ENCODE measurements around the gene SMC1B.
"Not testable (repeated sequence)": the region's sequence is repeated elsewhere in the genome, so short reads cannot be mapped to it uniquely, and the experiment has no call there.

The SMC1B gene

DNA sequence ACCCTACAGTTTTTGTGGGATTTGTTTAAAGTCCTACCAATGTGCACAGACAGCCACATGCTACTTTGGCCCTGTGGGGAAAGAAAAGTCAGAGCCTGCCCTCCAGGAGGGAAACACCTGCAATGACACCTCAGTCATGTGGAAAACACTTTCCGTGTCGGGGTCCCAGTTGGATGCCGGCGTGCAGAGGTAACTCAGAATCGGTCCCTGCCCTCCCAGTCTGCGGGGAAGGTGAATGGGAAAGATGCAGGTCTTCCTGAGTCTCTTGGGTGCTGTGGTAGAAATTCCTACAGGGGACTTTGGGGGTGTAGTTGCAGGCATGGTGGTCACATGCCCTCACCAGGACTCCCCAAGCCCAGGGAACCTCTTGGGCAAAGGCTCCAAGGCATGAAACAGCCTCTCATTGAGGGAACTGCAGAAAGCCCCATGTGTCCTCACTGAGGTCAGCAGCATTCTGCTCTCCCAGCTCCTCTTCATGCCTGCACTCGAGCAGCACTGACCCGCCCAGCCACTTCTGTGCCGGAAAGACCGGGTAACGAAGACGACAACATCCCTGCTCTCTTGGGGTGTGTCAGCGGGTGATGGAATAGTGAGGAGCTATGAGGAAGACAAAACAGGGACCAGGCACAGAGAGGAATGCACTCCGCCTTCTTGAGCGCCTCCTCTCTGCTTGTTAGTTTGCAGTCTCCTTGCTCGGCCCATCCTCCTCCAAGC lies 4.8 kb upstream of the SMC1B start:
- no peak for DNase-seq

DNA sequence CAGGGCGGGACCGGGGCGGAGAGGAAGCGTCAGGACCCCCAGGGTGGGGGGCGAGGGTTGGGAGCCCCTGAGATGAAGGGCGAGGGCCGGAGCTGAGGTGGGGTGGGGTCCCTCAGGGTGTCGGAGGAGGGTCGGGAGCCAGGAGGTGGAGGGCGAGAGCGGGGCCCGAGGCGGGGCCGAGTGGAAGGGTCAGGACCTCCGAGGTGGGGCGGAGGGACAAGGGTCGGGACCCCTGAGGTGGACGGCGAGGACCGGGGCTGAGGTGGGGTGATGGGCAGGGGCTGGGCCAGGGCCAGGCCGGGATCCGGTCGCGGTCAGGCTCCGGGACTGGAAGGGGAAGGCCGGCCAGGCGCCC lies 409 bp downstream of the SMC1B start:
- no peak for DNase-seq

DNA sequence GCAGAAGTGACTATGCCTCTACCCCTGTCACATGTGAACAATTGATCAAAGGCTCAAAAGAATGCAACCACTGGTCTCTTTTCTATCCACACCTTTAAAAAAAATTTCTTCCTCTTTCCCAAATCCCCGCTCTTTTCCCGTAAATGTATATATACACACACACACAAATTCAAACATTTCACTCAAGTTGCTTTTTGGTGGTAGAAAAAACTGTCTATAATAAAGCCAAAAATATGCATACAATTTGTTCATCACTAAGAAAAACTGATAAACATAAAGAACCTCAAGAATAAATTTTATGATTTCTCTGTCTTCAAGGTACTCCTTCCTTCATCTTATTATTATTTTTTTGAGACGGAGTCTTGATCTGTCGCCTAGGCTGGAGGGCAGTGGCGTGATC lies 5.6 kb downstream of the SMC1B start:
- DNase-seq, result no peak

DNA sequence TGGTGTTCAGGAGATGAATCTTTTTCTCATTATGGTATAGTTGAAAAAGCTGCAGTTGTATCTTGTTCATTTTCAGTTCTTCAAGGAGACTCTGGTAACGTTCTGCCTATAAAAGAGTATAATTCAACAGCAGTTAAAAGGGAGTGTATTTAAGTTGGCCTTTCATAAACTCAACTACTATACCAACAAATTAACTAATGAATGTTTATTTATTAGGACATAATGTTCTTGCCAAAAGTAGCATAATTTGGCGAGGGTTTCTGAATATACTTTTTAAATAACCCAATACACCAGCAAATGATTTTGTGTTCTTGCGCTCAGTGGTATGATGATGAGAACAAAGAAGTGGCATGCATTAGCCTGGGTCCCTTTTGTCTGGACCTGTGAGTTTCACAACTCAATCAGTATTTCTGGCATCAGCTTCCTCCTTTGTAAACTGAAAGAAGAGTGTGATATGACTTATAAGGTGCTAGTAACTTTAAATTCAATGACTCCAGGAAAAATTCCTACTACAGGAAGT lies 10.9 kb downstream of the SMC1B start:
- DNase-seq, result no peak

DNA sequence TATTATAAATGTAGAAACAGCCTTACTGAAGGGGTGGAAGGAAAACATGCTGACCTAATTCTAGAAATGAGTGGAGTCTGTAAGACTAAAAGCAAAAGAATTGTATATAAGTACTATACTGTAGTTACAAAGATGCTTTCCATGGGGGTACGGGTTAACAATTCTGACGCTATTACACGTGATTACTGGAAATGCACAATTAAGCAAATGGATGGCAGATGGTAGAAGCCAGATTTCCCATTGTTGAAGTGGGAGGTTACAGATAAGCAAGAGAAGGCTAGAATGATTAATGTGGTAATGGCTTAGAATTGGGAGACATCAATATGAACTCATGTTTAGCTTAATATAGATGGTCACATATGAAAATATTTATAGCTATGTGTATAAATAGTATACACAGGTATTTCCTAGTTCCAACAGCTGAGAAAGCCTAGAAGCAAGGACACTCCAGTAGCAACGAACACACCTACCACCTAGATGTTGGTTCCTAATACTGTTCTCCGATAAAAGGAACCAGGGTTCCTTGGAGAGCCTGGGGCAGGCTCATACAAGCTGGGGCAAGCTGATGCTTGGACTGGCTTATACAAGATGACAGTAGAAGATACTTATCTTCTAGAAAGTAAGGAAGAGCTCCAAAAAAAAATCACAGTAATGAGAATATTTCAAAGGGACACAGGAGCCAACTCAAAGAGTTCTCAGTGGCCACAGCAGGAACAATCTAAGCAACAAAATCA lies 13.5 kb downstream of the SMC1B start:
- no peak for DNase-seq

DNA sequence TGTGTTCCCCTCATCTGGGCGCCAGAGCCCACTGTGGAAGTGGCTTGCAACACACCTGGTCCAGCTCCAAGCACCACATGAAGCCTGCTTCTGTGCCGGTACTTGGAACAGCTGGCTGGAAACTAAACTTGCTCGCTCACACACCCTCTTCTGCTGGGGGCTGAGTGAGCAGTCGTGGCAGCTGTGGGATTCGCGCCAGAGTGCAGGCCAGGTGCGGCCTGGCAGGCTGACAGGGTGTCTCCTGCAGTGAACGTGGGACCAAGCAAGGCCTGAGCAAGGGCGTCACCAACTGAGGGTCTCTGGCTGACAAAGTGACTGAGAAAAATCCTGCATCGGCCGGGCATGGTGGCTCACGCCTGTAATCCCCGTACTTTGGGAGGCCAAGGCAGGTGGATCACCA lies 15.2 kb downstream of the SMC1B start:
- no peak for DNase-seq

DNA sequence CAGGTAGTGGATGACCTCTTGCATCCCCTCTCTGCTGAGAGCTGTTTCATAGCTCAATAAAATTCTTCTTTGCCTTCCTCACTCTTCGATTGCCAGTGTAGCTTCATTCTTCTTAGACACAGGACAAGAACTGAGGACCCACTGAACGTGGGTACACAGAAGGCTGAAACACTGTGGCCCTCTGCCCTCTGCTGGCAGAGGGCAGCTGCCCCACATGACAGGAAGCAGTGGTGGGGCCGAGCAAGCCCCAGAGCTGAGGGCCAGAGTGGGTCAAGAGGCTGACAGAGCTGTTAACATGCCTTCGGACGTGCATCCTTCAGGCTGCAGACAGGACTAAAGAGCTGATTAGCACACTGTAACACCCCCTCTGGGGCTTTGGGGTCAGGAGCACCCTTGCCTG lies 15.6 kb downstream of the SMC1B start:
- DNase-seq, result no peak

DNA sequence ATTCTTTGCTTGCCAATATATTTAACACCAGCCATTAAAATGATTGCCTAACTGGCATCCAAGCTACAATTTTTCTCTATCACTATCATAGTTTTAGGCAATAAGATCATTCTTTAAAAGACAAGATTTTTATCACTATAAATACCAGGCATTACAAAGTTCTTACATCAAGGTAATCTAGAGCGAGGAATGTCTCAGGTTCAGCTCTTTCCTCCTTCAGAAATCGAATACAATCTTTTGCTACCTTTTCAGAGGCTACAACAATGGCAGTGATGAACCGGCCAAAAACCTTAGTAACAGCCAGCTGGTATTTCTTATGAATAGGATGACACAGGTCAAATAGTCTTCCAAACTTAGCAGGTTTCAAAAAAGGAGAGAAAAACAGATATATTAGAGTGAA lies 23.9 kb downstream of the SMC1B start:
- no peak for DNase-seq

DNA sequence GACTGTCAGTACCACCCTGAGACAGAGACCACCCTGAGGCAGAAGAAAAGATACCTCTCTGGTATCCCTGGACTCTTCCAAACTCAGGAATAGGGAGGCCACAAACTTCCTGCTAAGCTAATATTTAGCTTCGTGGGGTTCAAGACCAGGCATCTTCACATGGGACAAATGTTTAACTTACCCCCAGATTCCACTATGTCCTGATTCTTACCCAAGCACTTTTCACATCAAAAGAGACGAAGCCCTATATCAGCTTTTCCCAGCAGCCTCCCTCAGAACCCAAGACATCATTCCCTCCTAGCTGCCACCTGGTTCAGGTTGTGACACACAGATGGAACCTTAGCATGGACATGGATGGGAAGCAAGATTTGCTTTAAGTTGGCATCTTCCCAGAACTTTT lies 32.1 kb downstream of the SMC1B start:
- DNase-seq, result no peak

DNA sequence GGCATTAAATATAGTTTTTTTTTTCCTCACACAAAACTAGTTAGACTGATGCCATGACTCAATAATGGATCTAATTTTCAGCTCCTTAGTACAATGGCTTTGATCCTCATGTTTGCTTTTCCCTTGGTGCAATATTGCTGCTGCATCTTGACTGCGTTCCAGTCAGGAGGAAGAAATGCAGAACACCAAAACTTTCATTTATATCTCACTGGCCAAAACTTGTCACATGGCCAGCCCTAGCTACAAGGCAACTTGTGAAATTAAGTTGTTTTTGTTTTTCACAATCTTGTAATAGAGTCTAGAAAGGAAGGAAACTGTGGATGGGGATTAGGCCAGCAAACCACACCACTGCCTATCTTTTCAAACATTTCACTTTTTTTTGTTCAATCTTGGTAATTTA lies 36.7 kb downstream of the SMC1B start:
- no peak for DNase-seq

DNA sequence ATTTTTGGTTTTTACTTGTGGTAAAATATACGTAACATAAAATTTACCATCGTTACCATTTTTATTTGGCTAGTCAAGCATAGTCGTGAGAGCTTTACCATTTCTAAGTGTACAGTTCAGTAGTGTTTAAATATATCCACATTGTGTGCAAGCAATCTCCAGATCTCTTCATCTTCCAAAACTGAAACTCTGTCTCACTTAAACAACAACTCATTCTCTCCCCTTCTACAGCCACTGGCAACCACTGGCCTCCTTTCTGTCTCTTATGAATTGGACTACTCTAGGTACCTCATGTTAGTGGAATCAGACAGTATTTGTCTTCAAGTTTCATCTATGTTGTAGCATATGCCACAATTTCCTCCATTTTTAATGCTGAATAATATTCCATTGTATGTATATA lies 37.4 kb downstream of the SMC1B start:
- no peak for DNase-seq

DNA sequence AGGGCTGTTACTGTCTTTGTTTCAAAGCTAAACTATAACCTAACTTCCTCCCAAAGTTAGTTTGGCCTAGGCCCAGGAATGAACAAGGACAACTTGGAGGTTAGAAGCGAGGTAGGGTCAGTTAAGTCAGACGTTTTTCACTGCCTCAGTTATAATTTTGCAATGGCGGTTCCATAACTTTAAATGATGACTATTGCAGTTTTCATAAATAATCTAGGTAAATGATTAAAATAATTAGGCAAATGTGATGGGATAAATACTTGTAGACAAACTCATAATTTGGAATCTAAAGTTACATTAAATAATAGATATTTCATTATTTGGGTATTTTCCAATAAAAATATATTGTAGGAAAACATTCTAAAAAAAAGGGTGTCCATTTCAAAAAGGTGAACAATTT lies 39.8 kb downstream of the SMC1B start:
- not testable (repeated sequence) for DNase-seq

DNA sequence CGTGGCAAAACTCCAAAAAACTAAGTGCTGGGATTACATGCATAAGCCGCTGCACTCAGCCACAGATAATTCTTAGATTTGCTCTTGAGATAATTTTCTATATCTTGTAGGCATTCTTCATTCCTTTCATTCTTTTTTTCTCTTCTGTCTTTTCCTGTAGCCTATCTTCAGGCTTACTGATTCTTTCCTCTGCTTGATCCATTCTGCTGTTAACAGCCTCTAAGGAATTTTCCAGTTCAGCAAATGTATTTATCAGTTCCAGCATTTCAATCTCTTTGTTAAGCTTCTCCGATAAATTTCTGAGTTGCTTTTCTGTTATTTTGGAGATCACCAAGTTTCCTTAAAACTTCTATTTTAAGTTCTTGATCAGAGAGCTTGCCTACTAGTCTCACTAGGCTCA lies 46.7 kb downstream of the SMC1B start:
- DNase-seq, result no peak

DNA sequence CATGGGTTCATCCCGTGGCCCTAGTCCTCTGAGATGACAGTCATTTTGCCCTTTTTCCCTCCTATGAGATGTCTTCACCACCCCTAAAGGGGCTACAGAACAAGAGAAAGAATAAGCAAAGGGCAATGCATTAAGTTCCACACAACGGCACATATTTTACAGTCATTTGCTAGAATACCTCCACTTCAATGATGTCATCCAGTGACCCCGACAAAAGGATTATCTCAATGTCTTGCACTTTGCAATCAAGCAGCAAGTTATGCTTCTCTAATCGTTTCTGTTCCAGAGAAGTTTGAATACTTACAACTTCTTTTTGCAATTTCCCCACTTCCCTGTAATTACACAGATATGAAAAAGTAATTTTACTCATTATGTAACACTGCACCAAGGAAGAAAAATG lies 53.8 kb downstream of the SMC1B start:
- DNase-seq, result no peak

DNA sequence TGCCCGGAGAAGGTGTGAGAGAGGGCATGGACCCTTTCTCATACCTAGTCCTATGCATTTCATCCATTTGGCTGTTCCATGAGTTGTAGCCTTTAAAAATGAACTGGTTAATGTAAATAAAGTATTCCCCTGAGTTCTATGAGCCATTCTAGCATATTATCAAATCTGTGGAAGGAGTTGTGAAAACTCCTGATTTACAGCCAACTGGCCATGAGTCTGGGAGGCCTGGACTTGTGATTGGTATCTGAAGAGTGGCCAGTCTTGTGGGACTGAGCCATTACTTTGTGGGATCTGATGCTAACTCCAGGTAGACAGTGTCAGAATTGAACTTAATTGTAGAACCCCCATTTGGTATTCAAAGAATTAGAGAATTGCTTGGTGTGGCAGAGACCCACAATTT lies 55.3 kb downstream of the SMC1B start:
- DNase-seq, result no peak

DNA sequence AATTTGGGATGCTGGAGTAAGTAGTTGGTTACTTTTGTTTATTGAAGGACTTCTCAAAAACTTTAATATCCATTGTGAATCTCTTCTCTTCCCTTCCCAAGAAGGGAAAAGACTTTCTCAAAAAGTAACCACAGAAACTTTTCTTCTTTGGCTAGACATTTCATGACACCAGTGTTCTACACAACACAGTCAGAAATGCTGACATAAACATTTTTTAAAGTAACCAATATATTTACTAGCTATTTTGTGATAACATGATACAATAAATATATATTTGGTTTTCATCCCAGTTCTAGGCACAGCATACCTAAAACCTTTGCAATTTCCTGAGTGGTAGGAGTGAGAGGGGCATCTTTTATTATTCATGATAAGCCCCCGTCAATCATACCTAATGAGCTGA lies 55.9 kb downstream of the SMC1B start:
- no peak for DNase-seq

DNA sequence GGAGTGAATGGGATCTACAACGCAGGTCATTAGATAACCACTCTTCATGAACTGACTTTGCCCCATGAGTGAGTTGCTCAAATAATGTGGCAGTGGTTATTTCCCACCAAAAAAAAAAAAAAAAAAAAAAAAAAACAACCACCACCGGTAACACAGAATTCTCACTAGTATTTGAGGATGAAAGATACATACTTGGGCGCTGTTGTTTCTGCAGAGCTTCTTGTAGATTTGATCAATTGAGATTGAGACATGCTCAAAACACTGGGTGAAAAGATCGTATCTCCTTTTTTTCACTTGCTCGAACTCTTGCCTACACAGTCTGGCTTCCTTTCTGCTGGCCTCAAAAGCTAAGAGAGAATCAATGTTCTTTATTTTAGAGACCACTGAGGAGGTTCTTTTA lies 59.6 kb downstream of the SMC1B start:
- no peak for DNase-seq

DNA sequence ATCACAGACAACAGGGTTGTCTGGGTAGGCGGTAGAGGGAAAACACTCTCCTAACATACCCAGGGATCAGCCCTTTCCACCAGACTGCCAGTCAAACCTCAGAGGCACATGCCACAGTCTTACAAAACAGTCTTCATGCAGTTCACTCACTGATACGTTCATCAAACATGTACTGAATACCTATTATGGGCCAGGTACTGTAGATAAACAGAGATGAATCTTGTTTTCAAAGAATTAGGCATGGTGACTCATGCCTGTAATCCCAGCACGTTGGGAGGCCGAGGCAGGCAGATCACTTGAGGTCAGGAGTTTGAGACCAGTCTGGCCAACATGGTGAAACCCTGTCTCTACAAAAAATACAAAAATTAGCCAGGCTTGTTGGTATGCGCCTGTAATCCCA lies 60.6 kb downstream of the SMC1B start:
- not testable (repeated sequence) for DNase-seq

DNA sequence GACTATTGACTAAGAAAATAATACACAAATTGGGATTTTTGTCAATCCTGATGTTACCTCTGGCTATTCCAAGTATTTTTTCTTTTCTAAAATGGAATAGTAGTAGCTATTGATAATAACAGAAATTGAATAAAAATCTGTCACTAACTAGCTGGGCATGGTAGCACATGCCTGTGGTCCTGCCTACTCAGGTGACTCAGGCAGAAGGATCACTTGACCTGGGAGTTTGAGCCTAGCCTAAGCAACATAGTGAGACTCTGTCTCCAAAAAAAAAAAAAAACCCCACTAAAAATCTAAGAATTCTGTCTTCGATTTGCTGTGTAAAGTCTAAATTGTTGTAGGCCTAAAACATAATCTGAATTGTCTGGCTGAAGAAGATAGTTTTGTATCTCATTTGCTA lies 61.4 kb downstream of the SMC1B start:
- no peak for DNase-seq

DNA sequence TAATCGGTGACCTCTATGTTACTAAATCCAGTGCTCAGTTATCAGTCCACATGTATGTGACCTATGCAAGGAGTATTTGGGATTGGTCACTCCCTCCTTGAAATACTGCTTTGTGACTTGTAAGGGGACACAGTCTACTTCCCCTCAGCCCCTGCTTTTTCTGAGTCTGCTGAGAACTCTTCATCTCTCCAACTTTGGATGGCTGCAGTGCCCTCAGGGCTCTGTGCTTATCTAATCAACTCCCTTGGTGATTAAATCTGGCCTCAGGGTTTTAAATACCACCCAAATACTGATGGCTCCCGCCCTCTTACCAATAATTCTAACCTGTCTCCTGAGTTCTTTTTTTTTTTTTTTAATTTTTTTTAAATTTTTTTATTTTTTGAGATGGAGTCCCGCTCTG lies 63.5 kb downstream of the SMC1B start:
- no peak for DNase-seq

DNA sequence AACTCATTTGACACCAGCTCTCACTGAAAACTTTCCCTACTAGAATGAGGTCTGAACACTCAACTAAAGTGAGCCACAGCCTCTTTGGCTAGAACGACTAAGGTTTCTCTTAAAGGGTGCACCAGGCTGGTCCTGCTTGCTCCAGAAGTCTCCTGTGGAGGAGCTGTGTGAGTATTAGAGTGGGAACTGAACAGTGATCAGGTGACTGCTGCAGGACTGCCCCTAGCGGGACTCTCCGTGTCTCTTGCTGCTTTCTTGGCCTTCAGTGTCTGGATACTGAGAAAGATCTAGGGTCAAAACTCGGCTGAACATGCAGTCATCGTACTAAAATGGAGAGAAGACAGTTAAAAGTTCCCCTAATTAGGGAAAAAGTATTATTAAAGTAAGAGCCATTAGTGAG lies 69.1 kb downstream of the SMC1B start:
- no peak for DNase-seq

DNA sequence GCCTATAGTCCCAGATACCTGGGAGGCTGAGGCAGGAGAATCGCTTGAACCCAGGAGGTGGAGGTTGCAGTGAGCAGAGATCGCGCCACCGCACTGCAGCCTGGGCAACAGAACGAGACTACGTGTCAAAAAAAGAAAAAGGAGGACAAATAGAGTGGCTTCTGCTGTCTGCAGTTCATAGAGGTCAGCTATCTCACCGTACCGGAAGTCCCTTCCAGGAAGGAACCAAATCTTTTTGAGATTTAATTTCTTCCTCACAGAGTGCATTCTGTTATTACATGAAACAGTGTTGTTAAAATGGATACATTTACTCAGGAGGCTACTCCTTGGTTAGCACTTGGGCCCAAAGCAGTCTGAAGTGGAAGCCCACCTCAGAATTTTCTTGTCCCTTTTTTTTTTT lies 70.3 kb downstream of the SMC1B start:
- DNase-seq, result no peak

DNA sequence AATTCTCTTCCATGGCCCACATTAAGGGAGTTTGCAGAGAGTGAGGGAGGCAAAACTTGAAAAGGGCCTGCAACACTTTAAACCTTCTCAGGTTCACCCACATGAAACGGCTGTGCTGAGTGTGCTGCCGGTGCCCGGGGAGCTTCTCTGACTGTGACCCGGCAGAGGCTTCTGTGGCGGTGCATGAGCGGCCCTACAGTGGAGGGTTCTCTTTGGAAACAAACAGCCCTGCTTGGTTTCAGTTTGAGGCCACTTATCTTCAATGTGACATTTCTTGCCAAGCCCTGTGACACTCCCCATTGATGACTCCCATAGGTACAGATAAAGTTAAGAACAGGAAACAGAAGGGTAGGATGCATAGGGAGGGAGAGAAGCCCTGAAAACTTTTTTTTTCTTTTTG lies 71.9 kb downstream of the SMC1B start:
- no peak for DNase-seq

DNA sequence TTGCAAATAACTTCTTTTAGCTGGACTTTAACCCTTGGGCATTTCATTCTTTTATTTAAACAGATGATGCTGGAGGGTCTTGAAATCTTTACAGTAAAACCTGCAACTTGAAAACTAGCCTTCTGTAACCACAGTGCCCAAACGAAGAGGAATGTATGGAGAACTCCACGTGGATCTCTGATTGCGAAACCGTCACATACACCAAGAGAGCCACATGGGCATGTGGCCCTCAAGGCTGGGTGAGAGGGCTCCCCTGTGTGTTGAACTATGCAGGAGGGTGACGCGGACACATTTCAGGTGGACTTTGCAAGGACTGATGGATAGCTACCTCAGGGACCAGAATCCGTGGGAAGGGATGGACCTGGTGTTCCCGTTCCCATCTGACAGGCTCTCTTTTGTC lies 73.1 kb downstream of the SMC1B start:
- DNase-seq, result no peak

DNA sequence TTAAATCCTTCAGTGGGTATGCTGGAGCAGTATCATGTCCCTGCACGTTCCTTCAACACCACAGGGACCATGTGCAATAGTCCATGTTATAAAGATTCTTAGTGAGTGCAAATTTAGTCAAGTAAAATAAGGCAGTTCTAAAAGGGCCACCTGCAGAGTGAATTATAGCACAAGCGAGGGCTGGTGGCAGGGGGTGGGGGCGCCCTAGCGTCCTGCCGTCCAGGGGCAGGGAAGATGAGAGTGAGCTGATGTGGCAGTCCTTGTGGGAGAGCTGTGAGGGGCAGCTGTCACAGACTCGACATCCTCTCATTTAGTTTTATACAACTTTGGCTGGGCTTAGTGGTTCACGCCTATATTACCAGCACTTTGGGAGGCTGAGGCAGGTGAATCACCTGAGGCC lies 74.6 kb downstream of the SMC1B start:
- no peak for DNase-seq

All from cerebellar nuclear complex (tissue), 1 donor.